ENCODE results near the gene TGFB2. TPM values are rescaled to one million over a fixed set of nuclear protein-coding genes. Genes with fewer than 3 reads are reported as not detected.
A peak's percentile ranks its signal among the peaks of the same experiment; 100 is the strongest.

The TGFB2 gene
- under 1 TPM; 0.51 to 0.75 TPM for total RNA-seq
- under 1 TPM; 0.21 to 0.31 TPM for polyA plus RNA-seq

DNA sequence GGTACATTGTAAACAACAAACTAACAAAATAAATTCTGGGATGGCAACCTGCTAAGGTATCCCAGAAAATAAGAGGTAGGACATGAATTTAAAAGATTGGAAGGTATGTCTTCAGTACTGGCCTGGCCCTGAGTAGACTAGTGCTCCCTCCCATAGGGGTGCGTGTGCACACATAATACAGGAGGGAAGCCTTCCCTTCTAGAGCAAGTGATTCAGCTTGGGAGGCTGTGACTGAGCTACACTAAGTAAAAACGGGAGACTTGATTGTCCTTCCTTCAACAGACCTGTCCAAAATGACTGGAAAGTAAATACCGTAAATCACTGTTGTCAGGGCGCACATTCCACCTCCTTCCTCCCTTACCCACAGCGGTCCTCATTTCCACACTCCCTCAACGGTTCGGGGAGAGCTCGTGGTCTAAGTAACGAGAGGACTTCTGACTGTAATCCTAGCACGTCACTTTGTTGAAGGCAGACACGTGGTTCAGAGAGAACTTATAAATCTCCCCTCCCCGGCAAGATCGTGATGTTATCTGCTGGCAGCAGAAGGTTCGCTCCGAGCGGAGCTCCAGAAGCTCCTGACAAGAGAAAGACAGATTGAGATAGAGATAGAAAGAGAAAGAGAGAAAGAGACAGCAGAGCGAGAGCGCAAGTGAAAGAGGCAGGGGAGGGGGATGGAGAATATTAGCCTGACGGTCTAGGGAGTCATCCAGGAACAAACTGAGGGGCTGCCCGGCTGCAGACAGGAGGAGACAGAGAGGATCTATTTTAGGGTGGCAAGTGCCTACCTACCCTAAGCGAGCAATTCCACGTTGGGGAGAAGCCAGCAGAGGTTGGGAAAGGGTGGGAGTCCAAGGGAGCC, at the start of gene TGFB2:
TSS of gene TGFB2 (plus strand) at position 523 of the 859 bp plus-strand sequence. CDS start 1,366 bp downstream, outside the sequence.
- no peak for DNase-seq (ENCODE audit: low spot score)
- H3K27ac ChIP-seq (ENCODE audit: low read depth in 1 of 2, low read length in 2 of 2): peak within 1 kb of the TSS in 1 of 2 donors; percentile 42
- H3K9me3 ChIP-seq (ENCODE audit: control insufficient read depth in 4 of 4, low read length in 3 of 4): no peaks in the 10 kb centered on the region
- TF ChIP-seq FOXA1 (IDR thresholded peaks at IDR 0.05) (no peak), GABPA (IDR thresholded peaks at IDR 0.05 in 1 of 2, conservative IDR thresholded peaks at IDR 0.05 in 1 of 2) (no peak), JUND (IDR thresholded peaks at IDR 0.05) (no peak), HNF4A (conservative IDR thresholded peaks at IDR 0.05) (no peak), NR2F2 (IDR thresholded peaks at IDR 0.05) (no peak)
- peak within 1 kb of the TSS; percentile 45 to 79 (median 66) for H3K4me3 ChIP-seq (ENCODE audit: low read depth in 1 of 3, low read length in 3 of 3)
- H3K36me3 ChIP-seq (ENCODE audit: control insufficient read depth in 4 of 4, insufficient read depth in 3 of 4, low read depth in 1 of 4, low read length in 3 of 4): no peaks in the 10 kb centered on the region
- 7% methylated on average over 22 of the region's 22 CpGs for WGBS
- H3K9ac ChIP-seq (ENCODE audit: low read depth in 1 of 2, low read length in 2 of 2): peak within 1 kb of the TSS; percentile 49 to 53
- H3K27me3 ChIP-seq (ENCODE audit: control insufficient read depth in 4 of 4, insufficient read depth in 4 of 4, low read length in 3 of 4): no peaks in the 10 kb centered on the region
- peaks cover 4 to 28% (median 24%) of the 10 kb centered on the region in 4 donors for H3K4me1 ChIP-seq (ENCODE audit: control insufficient read depth in 4 of 4, insufficient read depth in 4 of 4, low read length in 3 of 4)

DNA sequence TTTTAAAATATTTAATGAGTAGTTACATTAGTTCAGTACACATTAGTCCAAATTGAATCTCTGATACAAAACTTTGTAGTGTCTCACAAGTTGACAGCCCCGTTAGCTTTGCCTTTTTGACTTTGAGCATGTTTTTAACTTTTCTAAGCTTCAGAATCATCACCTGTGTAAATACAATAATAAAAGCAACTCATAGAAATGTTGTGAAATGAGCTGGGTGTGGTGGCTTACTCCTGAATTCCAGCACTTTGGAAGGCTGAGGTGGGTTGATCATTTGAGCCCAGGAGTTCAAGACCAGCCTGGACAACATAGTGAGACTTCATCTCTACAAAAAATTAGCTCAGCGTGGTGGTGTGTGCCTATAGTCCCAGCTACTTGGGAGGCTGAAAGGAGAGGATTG, 49.0 kb upstream of the TGFB2 start:
- no peak overlapping the region for H3K27ac ChIP-seq (ENCODE audit: low read depth in 1 of 2, low read length in 2 of 2)
- no peaks in the 10 kb centered on the region for H3K27me3 ChIP-seq (ENCODE audit: control insufficient read depth in 4 of 4, insufficient read depth in 4 of 4, low read length in 3 of 4)
- peaks cover 0 to 4% (median under 1%) of the 10 kb centered on the region in 4 donors for H3K36me3 ChIP-seq (ENCODE audit: control insufficient read depth in 4 of 4, insufficient read depth in 3 of 4, low read depth in 1 of 4, low read length in 3 of 4)
- H3K4me3 ChIP-seq (ENCODE audit: low read depth in 1 of 3, low read length in 3 of 3): no peak overlapping the region
- H3K9ac ChIP-seq (ENCODE audit: low read depth in 1 of 2, low read length in 2 of 2): no peak overlapping the region
- WGBS: 97% methylated on average over 2 of the region's 2 CpGs
- TF ChIP-seq HNF4G (IDR thresholded peaks at IDR 0.05): no peak
- no peak for TF ChIP-seq GABPA (IDR thresholded peaks at IDR 0.05 in 1 of 2, conservative IDR thresholded peaks at IDR 0.05 in 1 of 2)
- no peak for TF ChIP-seq HNF4A (conservative IDR thresholded peaks at IDR 0.05)
- TF ChIP-seq, protein P1, sequence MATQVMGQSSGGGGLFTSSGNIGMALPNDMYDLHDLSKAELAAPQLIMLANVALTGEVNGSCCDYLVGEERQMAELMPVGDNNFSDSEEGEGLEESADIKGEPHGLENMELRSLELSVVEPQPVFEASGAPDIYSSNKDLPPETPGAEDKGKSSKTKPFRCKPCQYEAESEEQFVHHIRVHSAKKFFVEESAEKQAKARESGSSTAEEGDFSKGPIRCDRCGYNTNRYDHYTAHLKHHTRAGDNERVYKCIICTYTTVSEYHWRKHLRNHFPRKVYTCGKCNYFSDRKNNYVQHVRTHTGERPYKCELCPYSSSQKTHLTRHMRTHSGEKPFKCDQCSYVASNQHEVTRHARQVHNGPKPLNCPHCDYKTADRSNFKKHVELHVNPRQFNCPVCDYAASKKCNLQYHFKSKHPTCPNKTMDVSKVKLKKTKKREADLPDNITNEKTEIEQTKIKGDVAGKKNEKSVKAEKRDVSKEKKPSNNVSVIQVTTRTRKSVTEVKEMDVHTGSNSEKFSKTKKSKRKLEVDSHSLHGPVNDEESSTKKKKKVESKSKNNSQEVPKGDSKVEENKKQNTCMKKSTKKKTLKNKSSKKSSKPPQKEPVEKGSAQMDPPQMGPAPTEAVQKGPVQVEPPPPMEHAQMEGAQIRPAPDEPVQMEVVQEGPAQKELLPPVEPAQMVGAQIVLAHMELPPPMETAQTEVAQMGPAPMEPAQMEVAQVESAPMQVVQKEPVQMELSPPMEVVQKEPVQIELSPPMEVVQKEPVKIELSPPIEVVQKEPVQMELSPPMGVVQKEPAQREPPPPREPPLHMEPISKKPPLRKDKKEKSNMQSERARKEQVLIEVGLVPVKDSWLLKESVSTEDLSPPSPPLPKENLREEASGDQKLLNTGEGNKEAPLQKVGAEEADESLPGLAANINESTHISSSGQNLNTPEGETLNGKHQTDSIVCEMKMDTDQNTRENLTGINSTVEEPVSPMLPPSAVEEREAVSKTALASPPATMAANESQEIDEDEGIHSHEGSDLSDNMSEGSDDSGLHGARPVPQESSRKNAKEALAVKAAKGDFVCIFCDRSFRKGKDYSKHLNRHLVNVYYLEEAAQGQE (IDR thresholded peaks at IDR 0.05): no peak
- no peak for TF ChIP-seq FOXA2 (IDR thresholded peaks at IDR 0.05)
- no peak for TF ChIP-seq JUND (IDR thresholded peaks at IDR 0.05)
- TF ChIP-seq ZBTB33 (IDR thresholded peaks at IDR 0.05): no peak
- TF ChIP-seq FOXA1 (IDR thresholded peaks at IDR 0.05): no peak
- no peak for TF ChIP-seq NR2F2 (IDR thresholded peaks at IDR 0.05)
- H3K9me3 ChIP-seq (ENCODE audit: control insufficient read depth in 4 of 4, low read length in 3 of 4): no peaks in the 10 kb centered on the region
- H3K4me1 ChIP-seq (ENCODE audit: control insufficient read depth in 4 of 4, insufficient read depth in 4 of 4, low read length in 3 of 4): no peaks in the 10 kb centered on the region
- DNase-seq (ENCODE audit: low spot score): no peak

DNA sequence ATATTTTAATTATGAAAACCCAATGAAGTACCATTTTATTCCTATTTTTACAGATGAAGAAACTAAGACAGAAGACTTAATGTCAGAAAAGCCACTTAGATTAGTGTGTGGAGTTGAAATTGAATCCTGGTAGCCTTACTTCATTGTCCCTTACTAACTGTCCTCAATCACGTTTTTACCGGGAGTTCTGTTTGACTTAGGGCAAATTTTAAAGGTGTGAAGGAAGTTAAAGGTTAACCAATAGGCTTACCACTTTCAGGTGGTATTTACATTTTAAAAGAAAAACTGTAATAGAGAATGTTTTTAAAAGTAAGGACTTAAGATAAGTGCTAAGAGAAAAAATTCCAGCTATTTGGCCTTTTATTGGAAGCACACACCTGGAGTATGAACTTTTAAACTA, 47.7 kb upstream of the TGFB2 start:
- H3K4me1 ChIP-seq (ENCODE audit: control insufficient read depth in 4 of 4, insufficient read depth in 4 of 4, low read length in 3 of 4): no peaks in the 10 kb centered on the region
- DNase-seq (ENCODE audit: low spot score): no peak
- H3K36me3 ChIP-seq (ENCODE audit: control insufficient read depth in 4 of 4, insufficient read depth in 3 of 4, low read depth in 1 of 4, low read length in 3 of 4): peaks cover 0 to 4% (median under 1%) of the 10 kb centered on the region in 4 donors
- no peak overlapping the region for H3K4me3 ChIP-seq (ENCODE audit: low read depth in 1 of 3, low read length in 3 of 3)
- no peaks in the 10 kb centered on the region for H3K9me3 ChIP-seq (ENCODE audit: control insufficient read depth in 4 of 4, low read length in 3 of 4)
- H3K9ac ChIP-seq (ENCODE audit: low read depth in 1 of 2, low read length in 2 of 2): no peak overlapping the region
- no peaks in the 10 kb centered on the region for H3K27me3 ChIP-seq (ENCODE audit: control insufficient read depth in 4 of 4, insufficient read depth in 4 of 4, low read length in 3 of 4)
- 31% methylated on average over 2 of the region's 2 CpGs for WGBS
- no peak overlapping the region for H3K27ac ChIP-seq (ENCODE audit: low read depth in 1 of 2, low read length in 2 of 2)
- TF ChIP-seq GABPA (IDR thresholded peaks at IDR 0.05 in 1 of 2, conservative IDR thresholded peaks at IDR 0.05 in 1 of 2) (no peak), MAX (IDR thresholded peaks at IDR 0.05) (no peak), NR2F2 (IDR thresholded peaks at IDR 0.05) (no peak), FOXA1 (IDR thresholded peaks at IDR 0.05) (no peak), EGR1 (IDR thresholded peaks at IDR 0.05; ENCODE audit: low read depth in 2 of 2) (no peak), FOXA2 (IDR thresholded peaks at IDR 0.05) (no peak), TAF1 (conservative IDR thresholded peaks at IDR 0.05) (no peak), YY1 (IDR thresholded peaks at IDR 0.05) (no peak), RXRA (IDR thresholded peaks at IDR 0.05) (no peak), ATF3 (IDR thresholded peaks at IDR 0.05) (no peak)
- TF ChIP-seq, protein P1 (IDR thresholded peaks at IDR 0.05): no peak

All from liver (tissue), 9 donors.